ENCODE measurements around the gene SPATA6. TPM values are rescaled to one million over a fixed set of nuclear protein-coding genes. Genes with fewer than 3 reads are reported as not detected.

The SPATA6 gene
- total RNA-seq, 1 donor from 2014 or later, result 1.8 TPM

- DNase-seq (ENCODE audit: low read depth), result no peak
- no peak for TF ChIP-seq CTCF (conservative IDR thresholded peaks at IDR 0.05; ENCODE audit: low read depth, low read length)
- no peak overlapping the region for H3K4me3 ChIP-seq (ENCODE audit: low read depth, low read length)
These were observed 221.4 kb downstream of the SPATA6 start for GRCh38 chr1:48250572-48250971.

- DNase-seq (ENCODE audit: low read depth), result no peak
- no peak overlapping the region for H3K4me3 ChIP-seq (ENCODE audit: low read depth, low read length)
- no peak for TF ChIP-seq CTCF (conservative IDR thresholded peaks at IDR 0.05; ENCODE audit: low read depth, low read length)
These were observed 222.1 kb downstream of the SPATA6 start for GRCh38 chr1:48249868-48250267.

- H3K4me3 ChIP-seq (ENCODE audit: low read depth, low read length), result no peak overlapping the region
- no peak for DNase-seq (ENCODE audit: low read depth)
- TF ChIP-seq CTCF (conservative IDR thresholded peaks at IDR 0.05; ENCODE audit: low read depth, low read length), result no peak
These were observed 223.6 kb downstream of the SPATA6 start for GRCh38 chr1:48248356-48248755.

- DNase-seq (ENCODE audit: low read depth), result no peak
- no peak overlapping the region for H3K4me3 ChIP-seq (ENCODE audit: low read depth, low read length)
- TF ChIP-seq CTCF (conservative IDR thresholded peaks at IDR 0.05; ENCODE audit: low read depth, low read length), result no peak
These were observed 225.3 kb downstream of the SPATA6 start for GRCh38 chr1:48246727-48247126.

Other genes starting within 250 kb of the SPATA6 start
- not detected in 2 replicates for gene SLC5A9, start 249.5 kb downstream of the SPATA6 start, total RNA-seq